PC-9 (cell line): ENCODE measurements around the gene MTG1. TPM values are rescaled to one million over a fixed set of nuclear protein-coding genes. Genes with fewer than 3 reads are reported as not detected.

Experiments used
- BruUV-seq: library from RNA; stranded (reverse); fragments of 400-500 nt; replicated peaks from 2 replicates; lab custom pipeline; 2021; lab: Mats Ljungman, UMichigan
- CTCF ChIA-PET: fragments of 300-600 bp; sonication (Branson Sonifier 250); formaldehyde crosslinking; loops from one replicate; lab custom pipeline; 2022; ENCODE audit warnings: antibody characterized with exemption; lab: Charles Lee
- POLR2A ChIA-PET: fragments of 300-600 bp; sonication (Branson Sonifier 250); formaldehyde crosslinking; loops from one replicate; lab custom pipeline; 2022; ENCODE audit warnings: antibody characterized with exemption; ENCODE audit not compliant: unreplicated experiment; lab: Charles Lee
- DNase-seq, 2 experiments: peaks; one replicate each; pipeline versions ENCODE4 v3.0.0 to v3.0.0-alpha.2; 2015 to 2022; ENCODE audit warnings: mixed read lengths in 1 of 2
- H2AFZ ChIP-seq: fragments of 200-600 bp; sonication (generic); 2 replicates; pipeline ENCODE4 v1.8.1; 2017; ENCODE audit warnings: antibody characterized with exemption
- H3F3A ChIP-seq: fragments of 200-600 bp; sonication (generic); 2 replicates; pipeline ENCODE4 v1.8.1; 2017; ENCODE audit warnings: antibody characterized with exemption, mild to moderate bottlenecking, low read depth; ENCODE audit not compliant: insufficient read depth
- H3K27ac ChIP-seq: fragments of 200-600 bp; sonication (generic); 2 replicates; pipeline ENCODE4 v1.6.1; 2016; ENCODE audit warnings: mixed run types
- H3K27me3 ChIP-seq: fragments of 200-600 bp; sonication (generic); 2 replicates; pipeline ENCODE4 v1.6.1; 2016; ENCODE audit warnings: low read depth, mixed run types; ENCODE audit not compliant: insufficient read depth
- H3K36me3 ChIP-seq: fragments of 200-600 bp; sonication (generic); 2 replicates; pipeline ENCODE4 v1.6.1; 2016; ENCODE audit warnings: low read depth, mixed run types
- H3K4me1 ChIP-seq: fragments of 200-600 bp; sonication (generic); replicated peaks from 2 replicates; pipeline ENCODE4 v1.6.1; 2016; ENCODE audit warnings: mixed run types; ENCODE audit not compliant: insufficient read depth
- H3K4me2 ChIP-seq: fragments of 200-600 bp; sonication (generic); 2 replicates; pipeline ENCODE4 v1.6.1; 2017; ENCODE audit warnings: mixed run types
- H3K4me3 ChIP-seq: fragments of 200-600 bp; sonication (generic); 2 replicates; pipeline ENCODE4 v1.6.1; 2016; ENCODE audit warnings: mixed run types
- H3K79me2 ChIP-seq: fragments of 200-600 bp; sonication (generic); 2 replicates; pipeline ENCODE4 v1.6.1; 2017; ENCODE audit warnings: low read depth, mixed run types
- H3K9me2 ChIP-seq: fragments of 200-600 bp; sonication (generic); 2 replicates; pipeline ENCODE4 v1.8.1; 2017; ENCODE audit warnings: mild to moderate bottlenecking; ENCODE audit not compliant: insufficient read depth
- H3K9me3 ChIP-seq: fragments of 200-600 bp; sonication (generic); 2 replicates; pipeline ENCODE4 v1.8.1; 2016; ENCODE audit warnings: low read depth; ENCODE audit not compliant: insufficient read depth
- H4K20me1 ChIP-seq: fragments of 200-600 bp; sonication (generic); 2 replicates; pipeline ENCODE4 v1.8.1; 2017; ENCODE audit not compliant: insufficient read depth
- EZH2 ChIP-seq: fragments of 200-600 bp; sonication (generic); IDR thresholded peaks from 2 replicates; pipeline ENCODE4 v1.8.0; 2017; ENCODE audit warnings: antibody characterized with exemption, low read depth
- intact Hi-C: fragments of 100-400 bp; cut with micrococcal nuclease; formaldehyde crosslinking; loops from one replicate; pipeline ENCODE4 v1.10.0; 2022; ENCODE audit not compliant: unreplicated experiment
- total RNA-seq: library from RNA; stranded (reverse); gene quantifications from 2 replicates; pipeline ENCODE4 v1.2.3, GENCODE V29; 2021
- TF ChIP-seq, protein P1 (sequence below): fragments of 200-600 bp; sonication (generic); conservative IDR thresholded peaks from 2 replicates; pipeline ENCODE4 v1.6.1; 2017; ENCODE audit warnings: mixed run types, antibody characterized with exemption, mild to moderate bottlenecking, moderate library complexity

MTG1 gene
- total RNA-seq, 1 experiment from 2014 or later = 33.0 TPM

DNA sequence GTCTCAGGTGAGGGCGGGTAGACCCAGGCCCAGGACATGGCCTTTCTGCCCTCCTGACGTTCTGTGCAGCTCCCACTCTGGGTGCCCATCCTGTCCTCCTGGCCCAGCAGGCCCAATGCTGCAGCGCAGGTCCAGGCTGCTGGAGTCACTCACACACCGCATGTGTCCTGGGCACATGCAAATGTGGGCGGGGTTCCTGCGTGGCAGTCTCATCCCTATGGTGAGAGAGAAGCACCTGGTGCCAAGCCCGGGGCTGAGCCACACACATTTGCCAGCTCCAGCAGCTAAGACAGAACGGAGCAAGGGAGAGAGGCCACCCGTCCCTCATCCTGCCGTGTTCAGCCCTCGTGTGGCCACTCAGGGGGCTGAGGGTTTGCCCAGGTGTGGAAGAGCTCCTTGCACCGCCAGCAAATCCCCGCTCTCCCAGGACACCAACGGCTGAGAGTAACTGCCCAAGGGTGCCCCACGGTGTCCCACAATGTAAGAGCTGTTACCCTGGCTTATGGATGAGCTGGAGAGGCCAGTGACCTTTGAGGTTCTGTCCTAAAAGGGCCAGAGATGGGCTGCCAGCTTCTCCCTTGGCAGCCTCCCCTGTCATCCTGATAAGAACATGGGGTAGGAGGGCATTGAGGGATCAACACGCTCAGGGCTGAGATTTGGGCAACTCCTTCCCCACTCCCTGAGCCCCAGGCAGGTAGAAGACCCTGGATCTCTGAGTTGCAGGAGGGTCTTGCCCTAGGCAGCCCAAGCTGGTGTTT, 40.6 kb upstream of the MTG1 start:
- Histone ChIP-seq H3K79me2 (no peaks in the 10 kb centered on the region), H3K4me2 (no peak overlapping the region), H3K9me3 (no peaks in the 10 kb centered on the region), H3K36me3 (no peaks in the 10 kb centered on the region), H3K27me3 (no peaks in the 10 kb centered on the region), H3K9me2 (no peaks in the 10 kb centered on the region), H4K20me1 (no peaks in the 10 kb centered on the region), H3K4me1 (no peaks in the 10 kb centered on the region), H3K27ac (no peak overlapping the region), H2AFZ (no peak overlapping the region), H3K4me3 (no peak overlapping the region), H3F3A (no peaks in the 10 kb centered on the region)
- no TSS peak for BruUV-seq
- TF ChIP-seq, protein P1, sequence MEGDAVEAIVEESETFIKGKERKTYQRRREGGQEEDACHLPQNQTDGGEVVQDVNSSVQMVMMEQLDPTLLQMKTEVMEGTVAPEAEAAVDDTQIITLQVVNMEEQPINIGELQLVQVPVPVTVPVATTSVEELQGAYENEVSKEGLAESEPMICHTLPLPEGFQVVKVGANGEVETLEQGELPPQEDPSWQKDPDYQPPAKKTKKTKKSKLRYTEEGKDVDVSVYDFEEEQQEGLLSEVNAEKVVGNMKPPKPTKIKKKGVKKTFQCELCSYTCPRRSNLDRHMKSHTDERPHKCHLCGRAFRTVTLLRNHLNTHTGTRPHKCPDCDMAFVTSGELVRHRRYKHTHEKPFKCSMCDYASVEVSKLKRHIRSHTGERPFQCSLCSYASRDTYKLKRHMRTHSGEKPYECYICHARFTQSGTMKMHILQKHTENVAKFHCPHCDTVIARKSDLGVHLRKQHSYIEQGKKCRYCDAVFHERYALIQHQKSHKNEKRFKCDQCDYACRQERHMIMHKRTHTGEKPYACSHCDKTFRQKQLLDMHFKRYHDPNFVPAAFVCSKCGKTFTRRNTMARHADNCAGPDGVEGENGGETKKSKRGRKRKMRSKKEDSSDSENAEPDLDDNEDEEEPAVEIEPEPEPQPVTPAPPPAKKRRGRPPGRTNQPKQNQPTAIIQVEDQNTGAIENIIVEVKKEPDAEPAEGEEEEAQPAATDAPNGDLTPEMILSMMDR = no peak
- TF ChIP-seq EZH2 = no peak
- DNase-seq = no peak
- CTCF ChIA-PET = interaction anchor here (1.4 kb wide), 1 partner anchor 24 kb away, joined by 6 read pairs; no protein-coding TSS in a partner anchor
- intact Hi-C loops = no loop called here
- POLR2A ChIA-PET = no interaction called here

DNA sequence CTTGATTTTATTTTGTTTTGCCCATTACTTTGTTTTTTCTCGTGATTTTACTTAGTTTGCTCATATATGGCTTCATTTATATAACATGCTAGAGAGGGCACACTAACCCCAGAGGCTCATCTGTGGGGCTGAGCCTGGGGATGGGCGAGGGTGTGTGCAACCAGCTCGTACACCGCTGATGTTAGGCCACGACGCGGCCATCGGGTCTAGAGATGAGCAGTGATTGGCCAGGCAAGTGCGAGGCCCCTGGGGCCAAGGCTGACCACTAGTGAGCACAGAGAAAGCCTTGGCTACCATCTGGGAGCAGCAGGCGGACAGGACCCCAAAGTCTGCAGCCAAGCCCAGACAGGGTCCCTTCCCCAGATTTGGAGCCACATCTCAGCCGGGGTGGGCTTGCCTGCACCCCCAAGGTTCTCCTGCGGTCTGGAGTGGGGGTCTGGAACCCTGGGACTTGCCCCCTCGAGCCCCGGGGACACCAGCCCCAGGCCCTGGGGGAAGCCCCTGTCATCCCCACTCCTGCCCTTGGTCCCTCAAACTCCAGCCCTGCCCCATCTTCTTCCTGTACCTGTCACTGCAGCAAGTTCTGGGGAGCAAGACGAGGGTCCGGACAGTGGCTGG, 39.9 kb upstream of the MTG1 start:
- H3K27ac ChIP-seq = no peak overlapping the region
- TF ChIP-seq, protein P1 = no peak
- TF ChIP-seq EZH2 = no peak
- no peaks in the 10 kb centered on the region for H3K9me2 ChIP-seq
- CTCF ChIA-PET = interaction anchor here (1.4 kb wide), 1 partner anchor 24 kb away, joined by 6 read pairs; no protein-coding TSS in a partner anchor
- H3K79me2 ChIP-seq = no peaks in the 10 kb centered on the region
- intact Hi-C loops = no loop called here
- no peaks in the 10 kb centered on the region for H4K20me1 ChIP-seq
- H2AFZ ChIP-seq = no peak overlapping the region
- H3K36me3 ChIP-seq = no peaks in the 10 kb centered on the region
- no peaks in the 10 kb centered on the region for H3K9me3 ChIP-seq
- no peak overlapping the region for H3K4me2 ChIP-seq
- no TSS peak for BruUV-seq
- no peaks in the 10 kb centered on the region for H3F3A ChIP-seq
- no peak overlapping the region for H3K4me3 ChIP-seq
- POLR2A ChIA-PET = no interaction called here
- no peaks in the 10 kb centered on the region for H3K27me3 ChIP-seq
- no peaks in the 10 kb centered on the region for H3K4me1 ChIP-seq
- no peak for DNase-seq

DNA sequence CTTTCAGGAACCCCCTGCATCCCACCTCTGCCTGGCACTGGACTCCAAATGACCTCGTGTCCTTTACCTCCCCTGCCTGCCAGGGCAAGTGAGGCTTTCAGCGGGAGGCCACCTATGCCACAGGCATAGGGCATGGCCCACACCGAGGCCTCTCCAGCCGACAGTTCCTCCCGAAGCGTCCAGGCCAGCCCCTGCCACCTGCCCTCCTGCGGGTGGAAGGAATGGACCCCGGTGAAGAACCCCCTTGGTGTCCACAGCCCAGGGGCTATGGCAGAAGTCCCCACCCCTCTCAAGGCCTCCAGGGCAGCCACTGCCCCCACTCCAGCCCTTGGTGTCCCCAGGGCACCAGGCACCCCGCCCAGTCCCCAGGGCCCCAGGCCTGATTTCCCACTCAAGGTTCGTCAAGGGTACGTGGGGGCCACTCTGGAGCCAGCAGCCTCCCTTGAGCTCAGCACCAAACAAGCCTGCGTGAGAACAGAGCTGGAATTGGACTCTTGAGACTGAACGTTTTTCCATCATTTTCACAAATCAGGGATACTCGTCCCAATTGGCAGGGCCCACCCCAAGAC, 39.2 kb upstream of the MTG1 start:
- Histone ChIP-seq H3K9me3 (no peaks in the 10 kb centered on the region), H2AFZ (no peak overlapping the region), H3K27me3 (no peaks in the 10 kb centered on the region), H3K4me1 (no peaks in the 10 kb centered on the region), H3F3A (no peaks in the 10 kb centered on the region), H3K9me2 (no peaks in the 10 kb centered on the region), H3K4me3 (no peak overlapping the region), H3K4me2 (no peak overlapping the region), H4K20me1 (no peaks in the 10 kb centered on the region), H3K27ac (no peak overlapping the region), H3K79me2 (no peaks in the 10 kb centered on the region), H3K36me3 (no peaks in the 10 kb centered on the region)
- intact Hi-C loops = no loop called here
- no peak for DNase-seq
- TF ChIP-seq, protein P1 = no peak
- TF ChIP-seq EZH2 = no peak
- CTCF ChIA-PET = no interaction called here
- BruUV-seq = no TSS peak
- POLR2A ChIA-PET = no interaction called here
